Tibial nerve (tissue), 4 donors: Measurements from ENCODE around the gene DHX58. TPM values are rescaled to one million over a fixed set of nuclear protein-coding genes. Genes with fewer than 3 reads are reported as not detected.

ENCODE experiments used
- DNase-seq, 2 donors: peaks; one replicate each; pipeline ENCODE4 v3.0.0-alpha.2; 2019; ENCODE audit warnings: low spot score in 2 of 2
- H3K27ac ChIP-seq, 4 donors: fragments of 200-600 bp; sonication (generic) in 3 of 4; one replicate each; pipeline ENCODE4 v1.5.1; 2017 to 2019; ENCODE audit warnings: mild to moderate bottlenecking in 1 of 4
- H3K27me3 ChIP-seq, 2 donors: fragments of 200-600 bp; sonication (generic) in 1 of 2; one replicate each; pipeline versions ENCODE4 v1.5.1 to v1.6.0; 2017 to 2019
- H3K36me3 ChIP-seq, 3 donors: fragments of 200-600 bp; sonication (generic); one replicate each; pipeline ENCODE4 v1.5.1; 2018 to 2019
- H3K4me1 ChIP-seq, 4 donors: fragments of 200-600 bp; sonication (generic) in 3 of 4; one replicate each; pipeline ENCODE4 v1.5.1; 2017 to 2019
- H3K4me3 ChIP-seq, 4 donors: fragments of 200-600 bp; sonication (generic) in 3 of 4; one replicate each; pipeline ENCODE4 v1.5.1; 2017 to 2019; ENCODE audit warnings: mild to moderate bottlenecking in 1 of 4, moderate library complexity in 1 of 4
- H3K9me3 ChIP-seq, 4 donors: fragments of 200-600 bp; sonication (generic) in 3 of 4; one replicate each; pipeline ENCODE4 v1.5.1; 2017 to 2019
- CTCF ChIP-seq, 5 experiments: fragments of 200-600 bp in 3 of 5; fragments of 450-650 bp in 2 of 5; sonication (generic) in 3 of 5; IDR thresholded peaks; one replicate each; pipeline ENCODE4 v1.5.1; 2016 to 2019; ENCODE audit warnings: antibody characterized with exemption in 5 of 5, mild to moderate bottlenecking in 3 of 5, moderate library complexity in 2 of 5
- EP300 ChIP-seq, 2 donors: sonication (generic); formaldehyde crosslinking; IDR thresholded peaks; one replicate each; pipeline ENCODE4 v1.6.1; 2017; ENCODE audit warnings: antibody characterized with exemption in 2 of 2, mild to moderate bottlenecking in 1 of 2
- POLR2A ChIP-seq, 2 donors: fragments of 450-650 bp; IDR thresholded peaks; one replicate each; pipeline ENCODE4 v1.6.1; 2017; ENCODE audit warnings: antibody characterized with exemption in 2 of 2, mild to moderate bottlenecking in 2 of 2, moderate library complexity in 2 of 2
- WGBS, 2 donors: methylation state at CpG; one replicate each; pipeline ENCODE4 v1.1.5; 2018; 5-methylcytosine and 5-hydroxymethylcytosine counted together
- total RNA-seq, 4 donors: library from RNA; depleted of rRNA; stranded (reverse); fragments of >200 nt; gene quantifications; one replicate each; pipeline ENCODE4 v1.1.0, GENCODE V29; 2016

DHX58 gene
- total RNA-seq, 4 donors from 2014 or later = 15.9 to 29.4 (median 21.7) TPM

- H3K9me3 ChIP-seq = no peaks in the 10 kb centered on the region
- no peak overlapping the region for H3K4me3 ChIP-seq
- no peak for DNase-seq
- TF ChIP-seq CTCF (IDR thresholded peaks at IDR 0.05) (no peak), POLR2A (IDR thresholded peaks at IDR 0.05) (no peak), EP300 (IDR thresholded peaks at IDR 0.05) (no peak)
- 64 to 70% methylated on average over 8 of the region's 8 CpGs for WGBS, 2 donors
- no peaks in the 10 kb centered on the region for H3K36me3 ChIP-seq
- no peak overlapping the region for H3K27ac ChIP-seq
- peaks cover 0 to 27% of the 10 kb centered on the region in 2 donors for H3K27me3 ChIP-seq
- H3K4me1 ChIP-seq = peaks cover 0 to 26% (median 9%) of the 10 kb centered on the region in 4 donors
Observed at GRCh38 chr17:42096360-42097111, 16.0 kb downstream of the DHX58 start.

- no peaks in the 10 kb centered on the region for H3K9me3 ChIP-seq
- H3K27me3 ChIP-seq = peaks cover 0 to 27% of the 10 kb centered on the region in 2 donors
- no peak overlapping the region for H3K4me3 ChIP-seq
- 80 to 85% methylated on average over 12 of the region's 12 CpGs for WGBS, 2 donors
- no peak for TF ChIP-seq CTCF (IDR thresholded peaks at IDR 0.05)
- no peak for TF ChIP-seq EP300 (IDR thresholded peaks at IDR 0.05)
- no peak for TF ChIP-seq POLR2A (IDR thresholded peaks at IDR 0.05)
- H3K36me3 ChIP-seq = no peaks in the 10 kb centered on the region
- H3K27ac ChIP-seq = no peak overlapping the region
- peaks cover 0 to 23% (median 9%) of the 10 kb centered on the region in 4 donors for H3K4me1 ChIP-seq
- DNase-seq = no peak
Observed at GRCh38 chr17:42094375-42095069, 18.0 kb downstream of the DHX58 start.

GRCh38 chr17:42092939-42093338, 19.6 kb downstream of the DHX58 start:
- no peak for DNase-seq
- Histone ChIP-seq H3K27ac (peak overlapping the region in 1 of 4 donors; percentile 24), H3K4me1 (peaks cover 0 to 23% (median 5%) of the 10 kb centered on the region in 4 donors), H3K4me3 (no peak overlapping the region), H3K36me3 (no peaks in the 10 kb centered on the region), H3K27me3 (peaks cover 0 to 28% of the 10 kb centered on the region in 2 donors), H3K9me3 (no peaks in the 10 kb centered on the region)
- 38 to 41% methylated on average over 6 of the region's 6 CpGs for WGBS, 2 donors
- TF ChIP-seq CTCF (IDR thresholded peaks at IDR 0.05) = no peak
- no peak for TF ChIP-seq POLR2A (IDR thresholded peaks at IDR 0.05)
- no peak for TF ChIP-seq EP300 (IDR thresholded peaks at IDR 0.05)

- H3K4me1 ChIP-seq = peaks cover 0 to 29% (median 0%) of the 10 kb centered on the region in 4 donors
- H3K9me3 ChIP-seq = no peaks in the 10 kb centered on the region
- H3K27me3 ChIP-seq = peaks cover 0 to 14% of the 10 kb centered on the region in 2 donors
- 84 to 88% methylated on average over 8 of the region's 8 CpGs for WGBS, 2 donors
- no peaks in the 10 kb centered on the region for H3K36me3 ChIP-seq
- no peak overlapping the region for H3K4me3 ChIP-seq
- TF ChIP-seq EP300 (IDR thresholded peaks at IDR 0.05) (no peak), CTCF (IDR thresholded peaks at IDR 0.05) (no peak), POLR2A (IDR thresholded peaks at IDR 0.05) (no peak)
- DNase-seq = no peak
- H3K27ac ChIP-seq = no peak overlapping the region
Observed at GRCh38 chr17:42090964-42091790, 21.3 kb downstream of the DHX58 start.
